Measurements from ENCODE around the gene TRIM39. TPM values are rescaled to one million over a fixed set of nuclear protein-coding genes. Genes with fewer than 3 reads are reported as not detected.
"Not testable (repeated sequence)": the region's sequence is repeated elsewhere in the genome, so short reads cannot be mapped to it uniquely, and the experiment has no call there.

Gene TRIM39
- total RNA-seq, 1 experiment from 2014 or later = 16.2 TPM

GRCh38 chr6:30359276-30359675, 32.5 kb downstream of the TRIM39 start:
- Histone ChIP-seq H3K4me1 (ENCODE audit: low read length) (no peaks in the 10 kb centered on the region), H4K20me1 (ENCODE audit: insufficient read depth, low read depth, low read length) (no peaks in the 10 kb centered on the region), H3K27ac (ENCODE audit: low read length) (no peak overlapping the region), H3K4me3 (ENCODE audit: low read length) (no peak overlapping the region), H3K4me2 (ENCODE audit: low read depth, low read length, poor library complexity, severe bottlenecking) (no peak overlapping the region), H2AFZ (ENCODE audit: low read length) (no peak overlapping the region), H3K79me2 (ENCODE audit: low read length) (no peaks in the 10 kb centered on the region), H3K36me3 (ENCODE audit: insufficient read depth, low read length) (no peaks in the 10 kb centered on the region), H3K9me2 (replicated peaks; ENCODE audit: insufficient read depth, low read length) (no peaks in the 10 kb centered on the region), H3K27me3 (ENCODE audit: low read length) (no peaks in the 10 kb centered on the region), H3K9ac (ENCODE audit: low read length) (no peak overlapping the region), H3K9me3 (ENCODE audit: low read length) (no peaks in the 10 kb centered on the region)
- no peak for DNase-seq

DNA sequence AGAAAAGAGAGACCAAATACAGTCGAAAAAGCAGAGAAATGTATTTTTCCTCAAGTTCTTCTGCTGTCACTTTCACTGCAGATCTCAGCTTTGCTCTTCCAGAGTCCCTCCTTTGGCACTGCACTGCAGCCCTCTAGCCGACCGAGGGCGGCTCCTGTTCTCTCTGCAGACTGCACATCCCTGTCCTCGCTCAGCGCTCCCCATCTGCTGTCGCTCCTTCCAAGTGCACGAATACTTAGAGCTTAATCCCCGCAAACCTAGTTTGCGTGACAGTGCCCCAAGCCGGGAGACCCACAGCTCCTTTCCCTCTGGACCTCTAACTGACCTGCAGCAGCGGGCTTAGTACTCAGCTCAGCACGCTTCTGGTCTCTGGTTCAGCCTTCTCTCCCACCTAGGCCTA, 33.4 kb downstream of the TRIM39 start:
- no peak overlapping the region for H3K4me2 ChIP-seq (ENCODE audit: low read depth, low read length, poor library complexity, severe bottlenecking)

GRCh38 chr6:30361661-30362060, 34.9 kb downstream of the TRIM39 start:
- Histone ChIP-seq H4K20me1 (ENCODE audit: insufficient read depth, low read depth, low read length) (no peaks in the 10 kb centered on the region), H3K4me2 (ENCODE audit: low read depth, low read length, poor library complexity, severe bottlenecking) (no peak overlapping the region), H3K4me1 (ENCODE audit: low read length) (no peaks in the 10 kb centered on the region), H3K27me3 (ENCODE audit: low read length) (no peaks in the 10 kb centered on the region), H3K9ac (ENCODE audit: low read length) (no peak overlapping the region), H3K79me2 (ENCODE audit: low read length) (no peaks in the 10 kb centered on the region), H3K9me3 (ENCODE audit: low read length) (no peaks in the 10 kb centered on the region), H3K36me3 (ENCODE audit: insufficient read depth, low read length) (no peaks in the 10 kb centered on the region), H3K27ac (ENCODE audit: low read length) (no peak overlapping the region), H3K9me2 (replicated peaks; ENCODE audit: insufficient read depth, low read length) (no peaks in the 10 kb centered on the region), H2AFZ (ENCODE audit: low read length) (no peak overlapping the region), H3K4me3 (ENCODE audit: low read length) (no peak overlapping the region)
- DNase-seq = peak; percentile 19

More for the DNA sequence above, 33.4 kb downstream of the TRIM39 start:
- Histone ChIP-seq H3K9ac (ENCODE audit: low read length) (no peak overlapping the region), H4K20me1 (ENCODE audit: insufficient read depth, low read depth, low read length) (no peaks in the 10 kb centered on the region), H3K9me3 (ENCODE audit: low read length) (no peaks in the 10 kb centered on the region), H3K27ac (ENCODE audit: low read length) (no peak overlapping the region), H3K4me3 (ENCODE audit: low read length) (no peak overlapping the region), H3K4me1 (ENCODE audit: low read length) (no peaks in the 10 kb centered on the region), H3K36me3 (ENCODE audit: insufficient read depth, low read length) (no peaks in the 10 kb centered on the region), H3K9me2 (replicated peaks; ENCODE audit: insufficient read depth, low read length) (no peaks in the 10 kb centered on the region), H3K27me3 (ENCODE audit: low read length) (no peaks in the 10 kb centered on the region), H3K79me2 (ENCODE audit: low read length) (no peaks in the 10 kb centered on the region), H2AFZ (ENCODE audit: low read length) (no peak overlapping the region)
- peak; percentile 26 for DNase-seq

DNA sequence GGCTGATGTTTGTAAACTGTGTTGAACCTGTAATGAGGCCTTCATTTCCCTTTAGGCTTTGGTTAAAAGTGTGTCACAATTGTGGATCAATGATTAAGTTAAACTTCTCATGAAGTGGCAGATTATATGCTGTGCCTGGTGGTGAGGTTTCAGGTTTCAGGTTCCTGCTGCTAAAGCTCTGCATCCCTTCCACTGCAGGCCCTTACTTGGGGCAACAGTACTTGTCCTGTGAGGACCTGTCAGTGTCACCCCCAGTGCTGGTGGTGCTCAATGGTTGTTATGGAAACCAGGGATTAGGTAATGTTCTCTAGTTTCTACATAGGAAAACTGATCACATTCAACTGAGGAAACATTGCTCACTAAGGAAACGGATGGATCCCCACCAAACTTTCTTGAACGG, 36.7 kb downstream of the TRIM39 start:
- H3K9ac ChIP-seq (ENCODE audit: low read length) = no peak overlapping the region
- H3K4me3 ChIP-seq (ENCODE audit: low read length) = no peak overlapping the region
- no peaks in the 10 kb centered on the region for H3K9me3 ChIP-seq (ENCODE audit: low read length)
- H3K9me2 ChIP-seq (replicated peaks; ENCODE audit: insufficient read depth, low read length) = no peaks in the 10 kb centered on the region
- H3K4me2 ChIP-seq (ENCODE audit: low read depth, low read length, poor library complexity, severe bottlenecking) = no peak overlapping the region
- H3K79me2 ChIP-seq (ENCODE audit: low read length) = no peaks in the 10 kb centered on the region
- H3K36me3 ChIP-seq (ENCODE audit: insufficient read depth, low read length) = no peaks in the 10 kb centered on the region
- H3K27me3 ChIP-seq (ENCODE audit: low read length) = no peaks in the 10 kb centered on the region
- H3K27ac ChIP-seq (ENCODE audit: low read length) = no peak overlapping the region
- no peak for DNase-seq
- no peak overlapping the region for H2AFZ ChIP-seq (ENCODE audit: low read length)
- H3K4me1 ChIP-seq (ENCODE audit: low read length) = no peaks in the 10 kb centered on the region
- no peaks in the 10 kb centered on the region for H4K20me1 ChIP-seq (ENCODE audit: insufficient read depth, low read depth, low read length)

DNA sequence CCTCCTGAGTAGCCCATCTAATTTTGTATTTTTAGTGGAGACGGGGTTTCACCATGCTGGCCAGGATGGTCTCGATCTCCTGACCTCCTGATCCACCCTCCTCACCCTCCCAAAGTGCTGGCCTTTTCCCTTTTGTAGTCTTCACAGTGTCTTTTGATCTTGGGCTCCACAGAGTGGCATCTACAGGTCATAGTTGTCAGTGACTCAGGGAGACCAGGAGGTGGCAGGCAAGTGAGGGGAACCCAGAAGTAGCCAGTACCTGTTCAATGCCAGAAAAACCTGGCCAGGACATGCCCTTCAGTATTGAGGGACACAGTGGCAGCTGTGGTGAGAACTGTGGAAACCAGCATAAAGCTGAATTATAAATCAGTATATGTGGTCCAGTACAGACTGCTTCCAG, 37.9 kb downstream of the TRIM39 start:
- no peaks in the 10 kb centered on the region for H3K36me3 ChIP-seq (ENCODE audit: insufficient read depth, low read length)
- no peak overlapping the region for H3K4me3 ChIP-seq (ENCODE audit: low read length)
- no peaks in the 10 kb centered on the region for H4K20me1 ChIP-seq (ENCODE audit: insufficient read depth, low read depth, low read length)
- H3K79me2 ChIP-seq (ENCODE audit: low read length) = no peaks in the 10 kb centered on the region
- no peak overlapping the region for H2AFZ ChIP-seq (ENCODE audit: low read length)
- H3K4me2 ChIP-seq (ENCODE audit: low read depth, low read length, poor library complexity, severe bottlenecking) = no peak overlapping the region
- no peaks in the 10 kb centered on the region for H3K9me2 ChIP-seq (replicated peaks; ENCODE audit: insufficient read depth, low read length)
- H3K27me3 ChIP-seq (ENCODE audit: low read length) = no peaks in the 10 kb centered on the region
- no peaks in the 10 kb centered on the region for H3K4me1 ChIP-seq (ENCODE audit: low read length)
- H3K9ac ChIP-seq (ENCODE audit: low read length) = no peak overlapping the region
- H3K27ac ChIP-seq (ENCODE audit: low read length) = no peak overlapping the region
- no peaks in the 10 kb centered on the region for H3K9me3 ChIP-seq (ENCODE audit: low read length)
- peak; percentile 53 for DNase-seq

DNA sequence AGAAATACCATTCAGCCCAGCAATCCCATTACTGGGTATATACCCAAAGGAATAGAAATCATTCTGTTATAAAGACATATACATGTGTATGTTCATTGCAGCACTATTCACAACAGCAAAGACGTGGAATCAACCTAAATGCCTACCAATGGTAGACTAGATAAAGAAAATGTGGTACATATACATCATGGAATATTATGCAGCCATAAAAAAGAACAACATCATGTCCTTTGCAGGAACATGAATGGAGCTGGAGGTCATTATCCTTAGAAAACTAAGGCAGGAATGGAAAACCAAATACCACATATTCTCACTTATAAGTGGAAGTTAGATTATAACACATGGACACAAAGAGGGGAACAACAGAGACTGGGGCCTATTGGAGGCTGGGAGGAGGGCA, 42.6 kb downstream of the TRIM39 start:
- H3K4me2 ChIP-seq (ENCODE audit: low read depth, low read length, poor library complexity, severe bottlenecking); H3K27me3 ChIP-seq (ENCODE audit: low read length); H4K20me1 ChIP-seq (ENCODE audit: insufficient read depth, low read depth, low read length); H3K79me2 ChIP-seq (ENCODE audit: low read length); H3K36me3 ChIP-seq (ENCODE audit: insufficient read depth, low read length); H3K9me3 ChIP-seq (ENCODE audit: low read length); H3K9ac ChIP-seq (ENCODE audit: low read length); H3K4me3 ChIP-seq (ENCODE audit: low read length); H3K27ac ChIP-seq (ENCODE audit: low read length); H2AFZ ChIP-seq (ENCODE audit: low read length); H3K9me2 ChIP-seq (replicated peaks; ENCODE audit: insufficient read depth, low read length); H3K4me1 ChIP-seq (ENCODE audit: low read length); DNase-seq: not testable (repeated sequence)

GRCh38 chr6:30378290-30378937, 51.7 kb downstream of the TRIM39 start:
- no peaks in the 10 kb centered on the region for H4K20me1 ChIP-seq (ENCODE audit: insufficient read depth, low read depth, low read length)
- H3K9me2 ChIP-seq (replicated peaks; ENCODE audit: insufficient read depth, low read length) = no peaks in the 10 kb centered on the region
- no peaks in the 10 kb centered on the region for H3K36me3 ChIP-seq (ENCODE audit: insufficient read depth, low read length)
- H2AFZ ChIP-seq (ENCODE audit: low read length) = no peak overlapping the region
- no peak overlapping the region for H3K4me2 ChIP-seq (ENCODE audit: low read depth, low read length, poor library complexity, severe bottlenecking)
- no peak overlapping the region for H3K9ac ChIP-seq (ENCODE audit: low read length)
- H3K79me2 ChIP-seq (ENCODE audit: low read length) = no peaks in the 10 kb centered on the region
- H3K27me3 ChIP-seq (ENCODE audit: low read length) = no peaks in the 10 kb centered on the region
- no peak overlapping the region for H3K4me3 ChIP-seq (ENCODE audit: low read length)
- H3K4me1 ChIP-seq (ENCODE audit: low read length) = peaks cover 2% of the 10 kb centered on the region
- no peak for DNase-seq
- no peaks in the 10 kb centered on the region for H3K9me3 ChIP-seq (ENCODE audit: low read length)
- H3K27ac ChIP-seq (ENCODE audit: low read length) = no peak overlapping the region

GRCh38 chr6:30380464-30380863, 53.7 kb downstream of the TRIM39 start:
- Histone ChIP-seq H3K4me1 (ENCODE audit: low read length) (no peaks in the 10 kb centered on the region), H3K4me3 (ENCODE audit: low read length) (no peak overlapping the region), H3K36me3 (ENCODE audit: insufficient read depth, low read length) (no peaks in the 10 kb centered on the region), H3K4me2 (ENCODE audit: low read depth, low read length, poor library complexity, severe bottlenecking) (no peak overlapping the region), H4K20me1 (ENCODE audit: insufficient read depth, low read depth, low read length) (no peaks in the 10 kb centered on the region), H3K9me3 (ENCODE audit: low read length) (no peaks in the 10 kb centered on the region), H3K27me3 (ENCODE audit: low read length) (no peaks in the 10 kb centered on the region), H3K27ac (ENCODE audit: low read length) (no peak overlapping the region), H3K9ac (ENCODE audit: low read length) (no peak overlapping the region), H3K79me2 (ENCODE audit: low read length) (no peaks in the 10 kb centered on the region), H2AFZ (ENCODE audit: low read length) (no peak overlapping the region), H3K9me2 (replicated peaks; ENCODE audit: insufficient read depth, low read length) (no peaks in the 10 kb centered on the region)
- no peak for DNase-seq

GRCh38 chr6:30386166-30386565, 59.4 kb downstream of the TRIM39 start:
- H3K9me2 ChIP-seq (replicated peaks; ENCODE audit: insufficient read depth, low read length) = no peaks in the 10 kb centered on the region
- H4K20me1 ChIP-seq (ENCODE audit: insufficient read depth, low read depth, low read length) = no peaks in the 10 kb centered on the region
- no peak for DNase-seq
- no peaks in the 10 kb centered on the region for H3K9me3 ChIP-seq (ENCODE audit: low read length)
- H3K79me2 ChIP-seq (ENCODE audit: low read length) = no peaks in the 10 kb centered on the region
- no peaks in the 10 kb centered on the region for H3K27me3 ChIP-seq (ENCODE audit: low read length)
- H3K27ac ChIP-seq (ENCODE audit: low read length) = no peak overlapping the region
- no peaks in the 10 kb centered on the region for H3K4me1 ChIP-seq (ENCODE audit: low read length)
- no peak overlapping the region for H3K9ac ChIP-seq (ENCODE audit: low read length)
- H3K36me3 ChIP-seq (ENCODE audit: insufficient read depth, low read length) = no peaks in the 10 kb centered on the region
- no peak overlapping the region for H3K4me3 ChIP-seq (ENCODE audit: low read length)
- H2AFZ ChIP-seq (ENCODE audit: low read length) = no peak overlapping the region
- no peak overlapping the region for H3K4me2 ChIP-seq (ENCODE audit: low read depth, low read length, poor library complexity, severe bottlenecking)

Measured in Karpas-422 (cell line).